Stimulated activated CD8-positive, alpha-beta memory T cell treated with anti-CD3 and anti-CD28 coated beads, Interleukin-2, amount 100 ng/mL, for 1 hour (primary cell): ENCODE results near the gene CRB3.
A peak's percentile ranks its signal among the peaks of the same experiment; 100 is the strongest.

ENCODE experiments used
- DNase-seq, 2 donors: peaks; one replicate each; pipeline ENCODE4 v3.0.0-alpha.2; 2020; ENCODE audit warnings: low read depth in 2 of 2

CRB3 gene

DNA sequence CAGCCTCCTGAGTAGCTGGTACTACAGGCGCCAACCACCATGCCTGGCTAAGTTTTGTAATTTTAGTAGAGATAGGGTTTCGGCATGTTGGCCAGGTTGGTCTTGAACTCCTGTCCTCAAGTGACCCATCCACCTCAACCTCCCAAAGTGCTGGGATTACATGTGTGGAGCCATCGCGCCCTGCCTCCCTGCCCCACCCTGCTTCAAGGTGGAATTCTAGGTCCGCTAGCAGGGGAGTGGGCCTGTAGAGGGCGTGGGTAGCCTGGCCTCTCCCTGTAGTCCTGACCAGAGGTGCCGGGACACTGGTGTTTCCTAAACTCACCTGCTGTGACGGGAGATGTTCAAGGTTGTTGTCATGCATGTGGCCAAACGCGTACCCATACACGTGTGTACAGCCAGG lies 30.9 kb upstream of the CRB3 start:
- DNase-seq, result no peak

DNA sequence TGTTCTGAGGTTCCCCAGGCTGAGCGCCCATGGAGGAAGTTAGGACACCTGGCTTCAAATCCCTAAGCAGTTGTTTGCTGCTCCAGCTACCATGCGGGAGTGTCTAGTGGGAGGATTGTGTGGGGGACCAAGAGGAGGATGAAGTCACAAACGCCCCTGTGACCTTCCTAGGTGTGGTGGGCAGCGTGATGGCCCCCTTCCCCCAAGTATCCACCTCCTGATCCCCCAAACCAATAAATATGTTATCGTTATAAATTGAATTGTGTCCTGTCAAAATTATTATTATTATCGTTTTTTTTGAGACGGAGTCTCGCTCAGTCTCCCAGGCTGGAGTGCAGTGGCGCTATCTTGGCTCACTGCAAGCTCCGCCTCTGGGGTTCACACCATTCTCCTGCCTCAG lies 30.4 kb upstream of the CRB3 start, which contains the start of gene SLC25A41:
Gene SLC25A41 (minus strand): TSS at position 101 of the 400 bp plus-strand sequence. CDS start 70 bp downstream, at position 31.
- DNase-seq, result no peak

DNA sequence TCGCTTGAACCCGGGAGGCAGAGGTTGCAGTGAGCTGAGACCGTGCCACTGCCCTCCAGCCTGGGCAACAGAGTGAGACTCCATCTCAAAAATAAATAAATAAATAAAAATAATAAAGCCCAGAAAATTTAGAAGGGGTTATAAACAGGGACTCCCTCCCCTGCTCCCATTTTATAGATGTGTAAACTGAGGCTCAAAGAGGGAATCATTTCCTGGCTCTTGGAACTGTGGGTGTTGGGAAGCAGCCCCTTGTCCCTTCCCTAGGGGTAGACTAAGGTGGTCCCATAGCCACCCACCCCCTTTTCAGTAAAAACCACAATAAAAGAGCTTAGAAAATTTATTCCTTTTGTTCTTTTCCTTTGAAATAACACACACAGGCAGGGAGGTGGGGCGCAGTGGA lies 24.3 kb upstream of the CRB3 start:
- DNase-seq, result no peak

DNA sequence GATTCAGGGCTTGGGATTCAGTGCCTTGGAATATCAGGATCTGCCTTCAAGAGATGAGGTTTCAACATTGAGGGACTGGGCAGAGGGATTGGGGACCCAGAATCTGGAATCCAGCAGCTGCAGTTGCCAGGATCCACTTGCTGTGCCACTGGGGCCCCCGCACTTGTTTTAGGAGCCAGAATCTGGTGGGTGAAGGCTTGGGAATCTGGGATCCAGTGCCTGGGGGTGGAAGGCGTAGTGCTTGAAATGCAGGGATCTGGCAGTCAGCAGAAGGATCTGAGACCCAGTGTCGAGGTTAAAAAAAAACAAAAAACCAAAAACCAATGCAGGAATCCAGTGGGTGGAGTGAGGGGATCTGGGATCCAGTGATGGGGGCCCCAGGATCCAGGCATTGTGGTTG lies 23.2 kb upstream of the CRB3 start:
- DNase-seq, result no peak

DNA sequence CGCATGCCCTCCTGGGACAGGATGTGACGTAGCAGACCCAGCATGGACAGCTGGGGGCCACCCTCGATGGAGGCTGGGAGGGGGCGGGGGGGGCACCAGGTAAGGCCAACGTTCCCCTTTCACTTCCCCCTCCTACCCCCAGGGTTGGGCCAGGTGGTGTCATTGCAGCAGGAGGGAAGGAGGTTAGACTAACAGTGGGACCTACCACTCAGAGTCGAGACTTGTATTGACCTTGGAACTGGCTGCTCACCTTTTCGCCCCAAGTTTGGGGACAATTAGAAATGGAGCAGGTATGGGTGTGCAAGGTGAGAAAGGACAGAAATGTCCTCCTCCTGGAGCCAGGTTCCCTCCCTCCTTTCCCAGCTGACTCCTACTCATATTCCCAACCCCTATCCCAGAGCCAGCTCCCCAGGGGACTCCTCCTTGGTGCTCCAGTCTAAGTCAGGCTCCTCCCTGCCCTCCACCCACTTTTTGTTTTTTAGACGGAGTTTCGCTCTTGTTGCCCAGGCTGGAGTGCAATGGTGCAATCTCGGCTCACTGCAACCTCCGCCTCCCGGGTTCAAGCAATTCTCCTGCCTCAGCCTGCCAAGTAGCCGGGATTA lies 21.9 kb upstream of the CRB3 start:
- no peak for DNase-seq

DNA sequence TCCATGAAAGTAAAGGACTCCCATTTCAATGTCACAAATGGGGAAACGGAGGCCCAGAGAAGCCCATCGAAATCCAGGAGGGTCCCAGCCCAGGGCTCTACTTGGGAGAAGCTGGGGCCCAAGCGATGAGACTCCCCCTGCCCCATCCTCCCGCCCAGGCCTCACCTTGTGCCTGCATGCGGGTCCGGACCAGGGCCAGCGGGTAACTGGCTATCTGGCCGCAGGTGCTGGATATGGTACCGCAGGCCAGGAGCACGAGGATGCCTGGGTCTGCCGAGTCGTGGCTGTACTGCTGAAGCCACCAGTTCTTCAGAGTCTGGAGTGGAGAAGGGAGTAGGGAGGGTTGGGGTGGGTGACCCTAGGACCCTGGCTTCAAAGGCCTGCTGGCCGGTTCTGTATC lies 20.1 kb upstream of the CRB3 start:
- DNase-seq, result no peak

DNA sequence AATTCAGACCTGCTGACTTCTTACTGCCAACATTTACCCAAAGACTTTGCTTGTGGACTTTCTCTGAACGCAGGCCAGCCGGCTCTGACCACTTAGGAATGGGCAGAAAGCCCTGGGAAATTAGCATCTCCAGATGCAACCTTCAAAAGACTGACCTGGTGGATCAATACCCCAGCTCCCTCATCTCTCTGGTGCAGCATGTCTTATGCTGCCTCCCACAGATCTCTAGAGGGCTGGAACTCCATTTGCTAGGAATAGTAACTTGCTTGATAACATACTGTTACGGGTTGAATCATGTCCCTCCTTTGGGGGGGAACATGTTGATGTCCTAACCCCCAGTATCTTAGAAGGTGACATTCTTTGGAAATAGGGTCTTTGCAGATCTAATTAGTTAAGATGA lies 17.6 kb upstream of the CRB3 start:
- DNase-seq, result no peak

DNA sequence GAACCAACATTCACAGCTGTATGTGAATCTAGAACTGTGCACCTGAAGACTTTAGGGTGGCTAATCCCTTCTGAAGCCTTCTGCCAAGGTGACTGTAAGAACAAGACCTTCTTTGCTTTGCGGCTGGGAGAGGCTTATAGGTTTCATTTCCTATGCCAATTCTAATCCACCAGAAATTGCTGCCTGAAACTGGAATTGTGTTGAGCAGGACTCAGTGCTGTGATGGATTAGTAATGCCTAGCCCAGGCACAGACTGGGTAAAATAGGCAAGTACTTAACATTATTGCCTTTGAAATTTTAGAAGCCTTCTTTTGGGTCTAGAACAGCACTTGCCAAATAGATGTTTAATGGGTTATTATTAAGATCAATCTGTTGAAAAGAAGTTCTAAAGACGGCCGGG lies 16.0 kb upstream of the CRB3 start:
- no peak for DNase-seq

DNA sequence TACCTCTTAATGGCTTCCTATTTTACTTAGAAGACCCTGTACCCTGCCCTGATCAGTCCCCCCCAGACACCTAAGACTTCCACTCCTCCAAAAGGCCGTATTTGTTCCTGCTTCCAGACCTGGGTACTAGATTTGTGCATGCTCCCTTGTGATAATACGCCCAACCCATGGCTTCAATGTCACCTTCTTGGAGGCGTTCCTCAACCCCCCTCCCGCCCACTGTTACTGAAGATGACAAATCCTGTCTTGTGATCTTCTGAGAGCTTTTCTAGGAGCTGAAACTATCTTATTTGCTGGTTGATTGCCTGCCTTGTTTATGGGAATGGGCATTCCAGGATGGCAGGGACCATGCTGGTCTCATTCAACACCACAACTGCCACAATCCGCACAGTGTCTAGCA lies 13.9 kb upstream of the CRB3 start:
- no peak for DNase-seq

DNA sequence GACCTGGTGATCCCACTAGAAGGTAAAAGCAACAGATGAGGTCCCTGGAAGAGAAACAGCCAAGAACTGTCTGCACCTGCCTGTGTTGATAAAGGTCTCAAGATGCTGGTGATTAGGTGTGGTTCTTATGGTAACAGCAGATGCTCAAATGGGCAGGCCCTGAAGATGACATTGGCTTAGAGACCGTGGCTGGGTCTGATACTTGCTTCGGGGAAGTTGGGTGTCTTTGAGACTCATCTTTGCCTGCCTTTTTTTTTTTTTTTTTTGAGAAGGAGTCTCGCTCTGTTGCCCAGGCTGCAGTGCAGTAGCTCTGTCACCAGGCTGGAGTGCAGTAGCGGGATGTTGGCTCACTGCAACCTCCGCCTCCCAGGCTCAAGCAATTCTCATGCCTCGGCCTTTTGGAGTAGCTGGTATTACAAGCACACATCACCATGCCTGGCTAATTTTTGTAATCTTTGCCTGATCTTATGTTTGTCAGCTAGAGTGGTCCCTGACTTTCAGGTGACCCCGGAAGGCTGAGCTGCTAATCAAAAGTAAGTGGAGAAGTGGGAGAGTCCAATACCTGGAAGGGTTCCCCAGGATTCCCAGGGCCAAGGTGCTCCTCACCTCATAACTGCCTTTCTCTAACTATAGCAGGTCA lies 12.4 kb upstream of the CRB3 start:
- DNase-seq, result no peak

DNA sequence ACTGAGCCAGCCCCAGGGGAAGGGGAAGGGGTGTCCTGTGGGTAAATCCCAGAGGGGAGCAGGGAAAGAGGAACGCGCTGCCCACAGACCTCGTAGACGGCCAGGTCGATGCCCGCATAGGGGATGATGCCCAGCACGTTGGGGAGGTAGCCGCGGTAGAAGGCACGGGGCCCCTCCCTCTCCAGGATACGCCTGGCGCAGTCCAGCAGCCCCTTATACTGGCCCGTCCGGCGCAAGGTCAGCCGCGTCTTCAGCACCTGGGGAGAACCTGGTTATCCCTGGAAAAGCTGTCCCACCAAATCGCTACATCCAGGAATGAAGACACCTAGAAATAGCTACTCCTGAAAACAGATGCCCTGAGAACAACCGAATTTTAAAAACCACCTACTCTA lies 11.9 kb upstream of the CRB3 start:
- DNase-seq, result no peak

DNA sequence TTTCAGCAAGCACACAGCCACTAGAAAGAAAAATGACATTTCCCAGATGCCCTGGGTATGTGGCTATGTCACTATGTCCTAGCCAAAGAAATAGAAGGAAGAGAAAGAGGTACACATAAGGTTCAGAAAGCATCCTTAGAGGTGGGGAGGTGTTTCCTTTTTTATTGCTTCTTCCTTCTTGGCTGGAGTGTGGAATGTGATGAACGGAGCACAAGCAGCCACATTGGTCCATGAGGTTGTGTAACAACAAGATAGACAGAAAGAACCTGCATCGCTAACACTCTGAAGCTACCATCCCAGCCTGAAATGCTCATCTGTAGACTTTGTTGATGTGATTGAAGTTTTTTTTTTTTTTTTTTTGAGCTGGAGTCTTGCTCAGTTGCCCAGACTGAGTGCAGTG lies 11.2 kb upstream of the CRB3 start:
- no peak for DNase-seq

DNA sequence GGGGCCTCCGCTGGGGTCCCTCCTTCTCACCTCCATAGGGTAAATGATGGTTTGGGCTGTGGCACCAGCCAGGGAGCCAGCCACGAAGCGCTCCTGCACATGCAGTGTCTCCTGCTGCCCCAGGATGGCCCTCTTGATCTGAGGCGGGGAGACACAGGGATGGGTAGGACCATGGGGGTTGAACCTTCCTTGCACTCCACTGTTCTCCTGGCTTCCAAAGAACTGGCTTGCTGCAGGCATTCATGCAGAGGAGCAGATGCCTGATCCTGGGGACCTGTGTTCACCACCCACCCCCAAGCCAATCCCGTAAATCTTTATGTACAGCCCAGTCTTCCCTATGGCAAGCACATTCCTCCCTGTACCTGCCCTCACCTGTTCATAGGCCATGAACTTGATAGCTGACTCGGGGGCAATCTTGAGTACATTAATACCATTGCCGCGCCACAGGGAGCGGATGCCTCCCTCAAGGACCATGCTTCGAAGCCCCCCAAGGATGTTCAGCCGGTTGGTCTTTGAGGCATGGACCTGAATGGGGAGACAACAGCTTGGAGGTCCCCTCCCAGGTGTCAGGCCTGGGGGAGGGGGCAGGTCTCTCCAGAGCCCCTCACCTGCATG lies 10.0 kb upstream of the CRB3 start:
- no peak for DNase-seq

DNA sequence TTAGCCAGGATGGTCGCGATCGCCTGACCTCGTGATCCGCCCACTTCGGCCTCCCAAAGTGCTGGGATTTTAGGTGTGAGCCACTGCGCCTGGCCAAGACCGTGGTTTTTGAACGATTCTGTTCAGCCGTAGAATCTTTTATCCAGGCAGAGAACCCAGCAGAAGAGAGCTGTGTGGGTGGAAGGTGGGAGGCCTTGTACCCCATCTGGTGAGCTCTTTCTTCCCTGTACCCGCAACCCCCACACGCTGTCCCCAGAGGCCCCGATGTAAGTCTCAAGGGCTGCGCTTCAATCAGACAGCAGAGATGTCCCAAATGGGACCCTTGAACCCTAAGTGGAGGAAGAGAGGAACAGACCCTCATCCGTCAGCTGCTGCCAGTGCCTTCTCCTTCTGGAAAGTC lies 8.1 kb upstream of the CRB3 start:
- DNase-seq, result no peak

DNA sequence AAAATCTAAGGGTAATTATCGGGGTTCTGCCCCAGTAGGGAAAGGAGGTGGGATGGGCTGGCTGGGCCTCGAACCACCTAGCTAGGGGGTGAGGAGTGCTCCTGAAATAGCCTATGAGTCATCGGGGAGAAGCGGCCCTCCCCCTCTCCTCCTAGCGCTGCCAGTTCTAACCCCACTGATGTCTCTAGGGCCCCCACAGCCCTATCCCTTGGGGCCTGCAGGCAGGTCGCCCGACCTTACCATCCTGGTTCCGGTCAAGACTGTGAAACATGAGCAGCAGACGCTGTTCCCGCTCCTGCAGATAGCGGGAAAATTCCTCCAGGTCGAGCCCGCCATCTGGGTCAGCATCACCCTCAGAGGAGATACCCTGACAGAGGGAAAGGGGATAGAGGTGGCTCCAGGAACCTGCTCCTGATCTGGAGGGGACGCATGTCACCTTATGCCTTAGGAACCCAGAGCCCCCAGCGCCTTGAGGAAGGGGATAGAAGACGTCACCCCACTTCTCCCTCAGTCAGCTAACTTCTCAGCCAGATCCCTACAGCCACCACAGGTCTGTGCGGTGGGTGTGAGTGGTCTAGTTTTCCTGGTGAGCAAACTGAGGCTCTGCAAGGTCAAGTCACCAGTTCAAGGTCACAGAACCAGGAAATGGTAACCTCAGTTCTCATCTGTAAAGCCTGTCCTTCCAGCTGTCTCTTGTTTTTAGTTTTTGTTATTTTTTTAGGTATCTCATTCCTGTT lies 5.9 kb upstream of the CRB3 start:
- DNase-seq, result no peak

DNA sequence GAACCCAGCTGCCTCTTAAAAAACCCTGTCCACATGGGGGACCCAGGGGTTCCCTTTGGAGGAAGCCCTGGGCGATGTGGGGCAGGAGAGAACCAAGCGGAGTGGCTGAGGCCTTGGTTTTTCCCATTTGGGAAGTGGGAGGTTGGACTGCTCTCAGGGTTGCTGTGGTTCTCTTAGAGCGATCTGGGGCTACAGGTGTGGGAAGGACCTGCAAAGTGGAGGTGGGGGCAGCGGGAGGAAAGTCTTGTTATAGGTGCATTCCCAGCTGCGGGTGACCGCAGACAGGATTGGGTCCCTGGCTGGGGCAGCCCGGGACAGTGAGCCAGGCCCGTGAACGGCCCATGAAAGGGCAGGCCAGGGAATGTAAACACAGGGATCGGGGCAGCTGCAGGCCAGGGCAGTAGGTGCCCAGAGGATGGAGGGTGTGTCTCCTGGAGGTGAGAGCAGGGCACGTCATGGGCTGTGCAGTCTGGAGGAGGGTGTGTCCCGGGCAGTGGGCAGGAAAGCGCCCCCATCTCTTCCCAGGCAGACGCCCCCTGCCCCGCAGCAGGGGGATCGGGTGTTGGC lies 5.3 kb upstream of the CRB3 start:
- DNase-seq, result no peak

DNA sequence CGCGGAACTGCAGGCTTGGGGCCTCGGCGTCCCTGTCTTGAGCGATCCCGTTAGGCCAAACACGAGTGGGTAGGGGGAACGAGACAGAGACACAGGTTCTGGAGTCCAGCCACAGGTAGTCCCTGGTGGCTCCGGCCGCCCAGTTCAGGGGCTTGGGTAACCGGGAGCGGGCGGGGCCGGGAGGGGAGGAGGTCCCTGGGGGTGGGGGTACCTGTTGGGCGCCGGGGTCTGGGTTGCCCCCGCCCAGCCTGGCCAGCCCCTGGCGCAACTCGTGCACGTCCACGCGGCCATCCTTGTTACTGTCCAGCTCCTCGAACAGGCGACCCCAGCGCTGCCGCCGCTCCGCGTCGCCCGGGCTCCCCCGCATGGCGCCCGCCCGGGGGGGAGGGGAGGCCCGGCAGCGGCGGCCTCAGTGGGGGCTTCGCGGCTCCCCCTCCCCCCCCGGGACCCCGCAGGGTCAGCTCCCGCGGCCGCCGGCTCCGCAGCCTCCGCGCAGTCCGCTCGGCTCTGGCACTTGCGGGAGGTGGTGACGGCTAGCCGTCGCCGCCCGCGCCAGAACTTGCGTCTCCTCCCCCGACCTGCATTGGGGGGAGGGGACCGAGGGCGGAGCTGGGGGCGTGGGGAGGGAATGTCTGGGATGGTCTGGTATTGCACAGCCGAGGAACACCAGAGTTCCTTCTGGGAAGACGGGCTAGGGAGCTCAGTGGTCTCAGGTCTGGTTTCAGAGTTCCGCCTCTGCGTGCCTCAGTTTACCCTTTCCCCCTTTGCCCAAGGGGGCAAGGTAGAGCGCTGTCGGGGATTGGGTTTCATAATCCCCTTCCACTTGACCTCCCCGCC lies 4.6 kb upstream of the CRB3 start, which contains the start of gene SLC25A23:
Gene SLC25A23 (minus strand): TSS at position 531 of the 837 bp plus-strand sequence. CDS start 164 bp downstream, at position 367.
- DNase-seq, result no peak

DNA sequence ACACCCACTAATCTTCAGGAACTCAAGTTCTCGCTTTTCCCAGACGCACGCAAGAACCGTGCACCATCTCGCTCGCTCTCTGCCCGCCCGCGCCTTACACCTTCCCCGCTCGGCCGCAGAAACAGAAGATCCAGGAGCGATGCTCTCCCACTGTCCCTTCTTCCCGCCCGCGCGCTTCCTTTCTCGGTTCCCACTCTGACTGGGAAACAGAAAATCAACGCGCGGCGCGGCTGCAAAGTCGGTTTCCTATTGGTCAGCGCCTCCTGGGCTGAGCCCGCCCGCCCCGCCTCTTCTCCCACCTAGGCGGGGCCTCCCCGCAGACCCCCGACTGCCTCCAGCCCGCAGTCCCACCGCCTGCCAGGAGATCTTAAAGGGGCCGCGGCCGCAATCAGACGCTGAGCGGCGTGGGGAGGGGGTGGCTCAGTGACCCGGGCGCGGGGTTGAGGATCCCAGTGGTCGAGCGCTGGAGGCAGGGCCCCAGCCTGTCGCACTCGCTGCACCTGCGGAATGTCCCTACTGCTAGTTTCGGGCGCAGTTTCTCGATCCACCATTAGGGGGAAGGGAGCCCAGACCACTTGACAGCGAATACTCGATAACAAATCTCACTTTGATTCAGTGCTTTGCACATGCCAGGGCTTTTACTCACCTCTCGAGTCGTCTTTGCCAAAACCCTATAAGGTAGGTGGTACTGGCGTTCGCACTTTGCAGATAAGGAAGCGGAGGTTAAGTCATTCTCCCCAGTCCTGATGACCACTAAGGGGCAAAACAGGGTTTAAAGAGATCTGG lies 3.8 kb upstream of the CRB3 start:
- peak; percentile 92 to 96 for DNase-seq

DNA sequence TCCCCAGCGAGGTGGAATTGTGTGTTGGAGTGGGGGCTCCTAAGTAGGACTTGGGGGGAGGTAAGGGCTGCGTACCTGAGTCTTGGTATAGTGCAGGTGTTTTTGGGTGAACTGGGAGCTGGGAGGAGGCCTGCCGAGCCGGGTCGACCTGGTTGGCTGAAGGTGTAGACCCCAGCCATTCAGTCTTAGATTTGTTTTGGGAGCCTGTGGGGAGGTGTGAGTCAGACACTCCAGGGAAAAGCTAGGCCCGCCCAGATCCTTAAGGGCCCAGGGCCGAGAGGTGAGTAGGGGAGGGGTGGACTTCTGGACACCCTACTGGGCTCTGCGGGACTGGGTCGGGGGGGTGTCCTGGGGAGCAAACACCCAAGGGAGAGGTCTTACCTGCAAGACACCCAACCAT lies 935 bp downstream of the CRB3 start:
- no peak for DNase-seq

DNA sequence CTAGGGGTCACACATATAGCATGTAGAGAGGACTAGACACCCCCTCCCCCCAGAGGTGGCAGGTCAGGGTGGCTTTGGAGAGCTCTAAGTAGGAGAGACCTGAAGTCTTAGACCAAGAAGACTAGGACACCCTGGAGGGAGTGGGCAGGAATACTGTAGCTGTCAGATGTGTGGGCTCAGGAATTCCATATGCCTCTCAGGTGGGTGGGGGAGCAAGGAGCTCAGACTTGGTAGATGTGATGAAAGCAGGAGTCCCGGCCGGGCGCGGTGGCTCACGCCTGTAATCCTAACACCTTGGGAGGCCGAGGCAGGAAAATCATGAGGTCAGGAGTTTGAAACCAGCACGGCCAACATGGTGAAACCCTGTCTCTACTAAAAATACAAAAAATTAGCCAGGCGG lies 1.6 kb downstream of the CRB3 start:
- DNase-seq, result no peak
